ENCODE data around the gene C17orf100.

DNA sequence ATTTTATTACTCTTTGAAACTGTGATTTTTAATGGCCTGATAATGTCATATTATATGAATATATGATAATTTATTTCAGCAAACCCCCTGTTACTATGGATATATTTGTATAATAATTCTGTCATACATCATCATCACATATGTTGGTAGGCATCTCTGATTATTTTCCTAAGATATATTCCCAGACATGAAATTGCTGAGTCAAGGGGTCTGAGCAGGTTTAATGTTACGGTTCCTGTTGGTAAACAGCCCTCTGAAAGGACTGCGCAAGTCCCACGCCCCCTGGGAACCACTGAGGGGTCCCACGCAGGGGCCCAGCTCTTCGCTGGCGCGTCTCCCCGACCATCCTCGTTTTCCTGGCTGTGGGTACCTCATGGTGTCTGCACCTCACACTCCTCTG, 37.4 kb downstream of the C17orf100 start:
- TF ChIP-seq CTCF (IDR thresholded peaks at IDR 0.05; ENCODE audit: insufficient read depth, low read length, poor library complexity, severe bottlenecking): no peak
- TF ChIP-seq EZH2phosphoT487 (conservative IDR thresholded peaks at IDR 0.05; ENCODE audit: low read length): no peak
